HFF-Myc (cell line): ENCODE data around the gene AKAP10.

Experiments
- DNase-seq: peaks from one replicate; pipeline ENCODE4 v3.0.0-alpha.2; 2011; ENCODE audit warnings: low read depth; ENCODE audit errors: extremely low read depth
- H3K4me3 ChIP-seq: replicated peaks from 2 replicates; pipeline ENCODE4 v1.5.1; 2011; ENCODE audit warnings: low read depth, mild to moderate bottlenecking, control low read depth, low read length
- TF ChIP-seq, protein P1 (sequence below): IDR thresholded peaks from 2 replicates; pipeline ENCODE4 v1.5.1; 2012; ENCODE audit warnings: mild to moderate bottlenecking, low read depth, low read length, control low read depth; ENCODE audit errors: missing control alignments

AKAP10 gene

DNA sequence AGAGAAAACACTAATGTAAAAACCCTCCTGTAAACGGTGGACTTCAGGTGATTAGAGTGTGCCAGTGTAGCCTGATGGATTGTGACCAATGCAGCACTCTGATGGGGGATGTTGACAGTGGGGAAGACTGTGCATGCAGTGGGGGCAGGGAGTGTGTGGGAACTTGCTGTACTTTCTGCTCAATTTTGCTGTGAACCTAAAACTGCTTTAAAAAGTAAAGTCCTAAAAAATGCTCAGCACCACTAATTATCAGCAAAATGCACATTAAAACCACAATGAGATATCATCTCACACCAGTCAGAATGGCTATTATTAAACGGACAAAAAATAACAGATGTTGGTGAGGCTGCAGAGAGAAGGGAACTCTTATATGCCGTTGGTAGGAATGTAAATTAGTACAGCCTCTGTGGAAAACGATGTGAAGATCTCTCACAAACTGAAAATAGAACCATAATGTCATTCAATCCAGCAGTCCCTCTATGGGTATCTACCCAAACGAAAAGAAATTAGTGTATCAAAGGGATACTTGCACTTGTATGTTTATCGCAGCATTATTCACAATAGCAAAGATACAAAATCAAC lies 100.2 kb downstream of the AKAP10 start:
- no peak overlapping the region for H3K4me3 ChIP-seq
- DNase-seq = no peak
- TF ChIP-seq, protein P1, sequence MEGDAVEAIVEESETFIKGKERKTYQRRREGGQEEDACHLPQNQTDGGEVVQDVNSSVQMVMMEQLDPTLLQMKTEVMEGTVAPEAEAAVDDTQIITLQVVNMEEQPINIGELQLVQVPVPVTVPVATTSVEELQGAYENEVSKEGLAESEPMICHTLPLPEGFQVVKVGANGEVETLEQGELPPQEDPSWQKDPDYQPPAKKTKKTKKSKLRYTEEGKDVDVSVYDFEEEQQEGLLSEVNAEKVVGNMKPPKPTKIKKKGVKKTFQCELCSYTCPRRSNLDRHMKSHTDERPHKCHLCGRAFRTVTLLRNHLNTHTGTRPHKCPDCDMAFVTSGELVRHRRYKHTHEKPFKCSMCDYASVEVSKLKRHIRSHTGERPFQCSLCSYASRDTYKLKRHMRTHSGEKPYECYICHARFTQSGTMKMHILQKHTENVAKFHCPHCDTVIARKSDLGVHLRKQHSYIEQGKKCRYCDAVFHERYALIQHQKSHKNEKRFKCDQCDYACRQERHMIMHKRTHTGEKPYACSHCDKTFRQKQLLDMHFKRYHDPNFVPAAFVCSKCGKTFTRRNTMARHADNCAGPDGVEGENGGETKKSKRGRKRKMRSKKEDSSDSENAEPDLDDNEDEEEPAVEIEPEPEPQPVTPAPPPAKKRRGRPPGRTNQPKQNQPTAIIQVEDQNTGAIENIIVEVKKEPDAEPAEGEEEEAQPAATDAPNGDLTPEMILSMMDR = no peak

DNA sequence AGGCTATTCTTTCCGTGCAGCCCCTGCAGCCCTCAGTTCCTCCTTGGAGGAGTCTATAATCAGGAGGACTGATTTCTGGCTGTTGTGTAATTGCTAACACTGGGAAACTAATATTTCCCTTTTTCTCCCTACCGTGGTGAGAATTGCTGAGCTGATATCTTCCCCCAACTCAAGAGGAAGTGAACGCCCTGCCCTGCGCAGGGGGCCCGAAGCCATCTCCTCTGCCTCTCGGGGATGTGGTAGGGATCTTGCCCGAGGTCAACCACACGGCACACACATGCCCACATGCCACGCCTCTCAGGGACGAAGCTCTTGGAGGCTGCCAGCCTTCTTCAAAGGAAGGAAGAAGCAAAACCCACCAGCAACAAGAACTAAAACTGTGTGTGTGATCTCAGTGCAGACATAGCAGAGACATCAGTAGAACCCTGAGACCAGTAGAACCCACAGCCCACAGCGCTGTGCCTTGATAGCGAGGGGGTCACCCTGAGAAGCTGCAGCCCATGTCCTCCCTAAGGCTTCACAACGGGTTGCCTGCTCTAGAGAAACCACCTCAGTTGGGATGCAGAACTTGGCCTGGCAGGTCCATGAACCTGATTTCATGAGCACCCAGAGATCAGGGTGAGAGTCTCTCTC lies 101.0 kb downstream of the AKAP10 start:
- DNase-seq = no peak
- no peak overlapping the region for H3K4me3 ChIP-seq
- TF ChIP-seq, protein P1 = no peak

DNA sequence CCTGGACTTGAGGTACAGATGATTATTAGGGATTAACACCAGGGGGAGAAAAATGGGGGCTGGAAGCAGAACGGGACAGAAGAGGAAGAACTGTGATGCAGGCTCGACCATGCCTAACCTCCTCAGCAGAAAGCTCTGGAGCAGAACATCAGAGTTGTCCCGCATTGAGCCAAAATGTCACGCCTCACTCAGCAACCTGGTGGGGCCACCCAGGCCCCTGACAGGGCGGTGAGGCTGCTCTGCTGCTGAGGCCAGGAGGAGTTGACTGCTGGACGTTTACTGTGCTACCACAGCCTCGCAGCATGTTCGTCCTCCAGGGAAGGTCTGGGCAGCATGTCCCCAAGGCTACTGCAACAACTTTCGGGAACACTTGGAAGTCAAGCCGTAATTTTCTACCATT lies 103.4 kb downstream of the AKAP10 start:
- TF ChIP-seq, protein P1 = no peak

DNA sequence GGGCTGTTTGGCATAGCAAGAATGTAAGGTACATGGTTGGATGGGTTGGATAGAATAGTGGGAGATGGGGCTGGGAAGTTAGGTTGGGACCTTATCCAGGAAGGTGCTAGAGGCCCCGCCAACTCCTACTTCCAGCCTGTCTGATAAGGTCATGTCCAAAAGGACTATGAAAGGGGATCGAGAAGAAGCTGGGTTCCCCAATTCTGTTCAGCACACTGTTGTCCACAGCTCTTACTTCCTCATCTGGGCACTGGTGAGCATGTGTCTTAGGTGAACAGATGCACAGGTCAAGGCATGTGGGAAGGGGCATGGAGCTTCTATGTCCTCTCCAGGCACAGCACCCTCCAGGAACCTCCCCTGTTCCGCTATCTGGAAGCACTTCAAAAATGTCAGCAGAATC lies 104.3 kb downstream of the AKAP10 start:
- no peak for DNase-seq
- H3K4me3 ChIP-seq = no peak overlapping the region
- TF ChIP-seq, protein P1 = no peak

More for the DNA sequence above, 103.4 kb downstream of the AKAP10 start:
- DNase-seq = no peak
- H3K4me3 ChIP-seq = no peak overlapping the region

DNA sequence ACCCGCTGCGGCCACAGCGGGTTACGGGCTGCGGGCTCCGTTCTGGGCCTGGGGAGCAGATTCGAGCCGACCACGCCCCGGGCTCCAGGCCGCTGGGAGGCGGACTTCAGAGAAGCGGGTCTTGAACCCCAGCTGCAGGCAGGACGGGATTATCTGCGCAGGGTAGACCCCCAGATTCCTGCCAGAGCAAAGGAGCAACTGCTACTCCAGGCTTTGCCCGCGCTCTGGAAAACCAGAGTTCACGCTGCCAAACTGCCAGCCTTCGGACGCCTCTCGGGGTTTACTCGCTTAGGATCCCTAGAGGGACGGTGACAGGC lies 109.6 kb downstream of the AKAP10 start:
- no peak for DNase-seq
- H3K4me3 ChIP-seq = peak overlapping the region; percentile 63
- TF ChIP-seq, protein P1 = no peak

DNA sequence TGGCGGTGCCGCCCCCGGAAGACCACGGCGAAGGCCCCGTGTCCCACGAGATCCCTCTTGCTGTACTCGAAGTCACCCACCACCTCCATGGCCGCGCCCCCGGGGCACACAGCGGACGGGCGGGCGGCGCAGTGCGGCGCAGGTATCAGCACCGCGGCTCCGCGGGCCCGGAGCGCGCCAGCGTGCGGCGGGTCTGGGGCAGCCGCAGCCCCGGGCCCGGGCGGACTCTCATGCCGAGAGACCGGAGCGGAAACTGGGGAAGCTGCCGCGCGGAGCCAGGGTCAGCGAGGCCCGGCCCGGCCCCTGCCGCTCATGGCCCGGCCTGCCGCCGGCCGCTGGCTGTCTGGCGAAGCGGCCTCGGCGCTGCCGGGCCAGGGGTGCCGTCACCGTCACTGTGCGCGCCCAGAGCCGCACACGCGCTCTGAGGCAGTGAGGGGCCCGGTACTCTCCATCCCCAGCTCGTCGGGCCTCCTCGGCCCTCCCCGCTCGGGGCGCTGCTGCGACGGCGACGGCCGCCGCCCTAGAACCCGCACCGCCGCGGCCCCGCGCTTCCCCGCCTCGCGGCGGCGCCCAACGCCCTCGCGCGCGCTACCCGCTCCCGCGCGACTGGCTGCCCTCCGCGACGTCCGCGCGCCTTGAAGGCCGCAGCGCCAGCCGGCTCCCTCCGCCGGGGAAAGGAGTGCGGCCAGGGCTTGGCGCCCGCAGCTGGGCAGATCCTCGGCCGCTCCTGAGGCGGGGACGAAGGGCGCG lies 110.1 kb downstream of the AKAP10 start, which contains the start of gene ULK2:
Gene ULK2 (minus strand): TSS at position 608 of the 750 bp plus-strand sequence. CDS start 519 bp downstream, at position 89.
- DNase-seq = no peak
- peak within 1 kb of the TSS; percentile 63 for H3K4me3 ChIP-seq
- TF ChIP-seq, protein P1 = no peak
